GM18511 (cell line): ENCODE measurements around the gene KRTAP10-8.
"Not testable (repeated sequence)": the region's sequence is repeated elsewhere in the genome, so short reads cannot be mapped to it uniquely, and the experiment has no call there.

Experiments used
- ATAC-seq: cut with Tn5 transposase; IDR thresholded peaks from one replicate; pipeline ENCODE4 v1.9.1; 2021; ENCODE audit warnings: mild to moderate bottlenecking, moderate library complexity; ENCODE audit not compliant: unreplicated experiment

KRTAP10-8 gene

GRCh38 chr21:44598061-44598460, 13.8 kb upstream of the KRTAP10-8 start:
- ATAC-seq: no peak

GRCh38 chr21:44599264-44600029, 12.4 kb upstream of the KRTAP10-8 start:
- ATAC-seq: no peak

- ATAC-seq: not testable (repeated sequence)
Measured at GRCh38 chr21:44600118-44600978, 11.5 kb upstream of the KRTAP10-8 start, which contains the start of gene KRTAP10-7. KRTAP10-7 (plus strand) TSS chr21:44600597; CDS start chr21:44600622, 25 bp downstream.

- not testable (repeated sequence) for ATAC-seq
Measured at GRCh38 chr21:44601091-44601490, 10.8 kb upstream of the KRTAP10-8 start.

GRCh38 chr21:44601596-44602462, 10.1 kb upstream of the KRTAP10-8 start:
- ATAC-seq: no peak

- no peak for ATAC-seq
Measured at GRCh38 chr21:44602463-44602850, 9.4 kb upstream of the KRTAP10-8 start.

GRCh38 chr21:44603109-44603875, 8.6 kb upstream of the KRTAP10-8 start:
- ATAC-seq: no peak

GRCh38 chr21:44603911-44604310, 8.0 kb upstream of the KRTAP10-8 start:
- ATAC-seq: no peak

GRCh38 chr21:44606495-44606894, 5.4 kb upstream of the KRTAP10-8 start:
- ATAC-seq: no peak

- ATAC-seq: no peak
Measured at GRCh38 chr21:44609193-44609592, 2.7 kb upstream of the KRTAP10-8 start.

GRCh38 chr21:44610157-44610843, 1.6 kb upstream of the KRTAP10-8 start:
- ATAC-seq: not testable (repeated sequence)

GRCh38 chr21:44611551-44611950, 328 bp upstream of the KRTAP10-8 start:
- ATAC-seq: no peak

GRCh38 chr21:44612669-44613229, 870 bp downstream of the KRTAP10-8 start:
- ATAC-seq: no peak

GRCh38 chr21:44613386-44614155, 1.7 kb downstream of the KRTAP10-8 start:
- ATAC-seq: no peak

- ATAC-seq: no peak
Measured at GRCh38 chr21:44614161-44614631, 2.3 kb downstream of the KRTAP10-8 start.

- no peak for ATAC-seq
Measured at GRCh38 chr21:44614961-44615391, 3.1 kb downstream of the KRTAP10-8 start.

- no peak for ATAC-seq
Measured at GRCh38 chr21:44615466-44615865, 3.6 kb downstream of the KRTAP10-8 start.

GRCh38 chr21:44615911-44616590, 4.2 kb downstream of the KRTAP10-8 start:
- no peak for ATAC-seq
